ENCODE results near the gene BRD4. TPM values are rescaled to one million over a fixed set of nuclear protein-coding genes. Genes with fewer than 3 reads are reported as not detected.
"Not testable (repeated sequence)": the region's sequence is repeated elsewhere in the genome, so short reads cannot be mapped to it uniquely, and the experiment has no call there.

BRD4 gene
- polyA plus RNA-seq, 3 donors, result 3.7 to 19.2 (median 4.2) TPM

DNA sequence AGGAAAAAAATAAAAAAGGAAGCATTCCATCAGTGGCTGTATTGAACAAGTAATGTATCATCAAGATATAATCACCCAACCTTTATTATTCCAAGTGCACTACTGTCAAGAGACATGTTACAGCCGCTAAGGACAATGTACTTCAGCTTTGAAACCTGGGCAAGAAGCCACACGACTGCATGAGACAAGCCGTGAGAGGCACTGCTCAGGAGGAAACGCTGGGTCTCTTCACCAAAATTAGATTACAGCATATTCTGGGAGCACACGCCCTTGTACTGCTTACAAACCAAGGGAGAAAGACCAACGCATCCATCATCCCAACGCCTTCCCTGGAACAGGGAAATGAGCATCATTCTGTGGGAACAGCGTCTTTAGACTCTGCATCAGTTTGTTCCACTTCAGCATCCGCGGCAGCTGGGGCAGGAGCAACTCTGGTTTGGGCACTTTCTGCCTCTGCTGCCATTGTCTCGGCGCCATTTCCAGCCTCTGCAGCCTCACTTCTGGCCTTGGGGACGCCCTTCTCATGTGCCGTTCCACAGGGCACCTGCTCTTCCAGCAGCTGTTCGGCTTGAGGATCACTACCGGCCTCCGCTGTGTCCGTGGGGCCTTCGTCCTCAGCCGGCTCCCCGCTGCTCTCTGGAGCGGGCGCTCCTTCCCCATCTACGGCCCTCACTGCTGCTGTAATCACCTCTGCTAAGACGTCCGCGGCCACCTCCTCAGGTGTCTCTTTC, 22.4 kb upstream of the BRD4 start:
- no peak overlapping the region for H3K4me3 Mint-ChIP-seq
- WGBS (ENCODE audit: insufficient coverage), result 93% methylated on average over 27 of the region's 27 CpGs

DNA sequence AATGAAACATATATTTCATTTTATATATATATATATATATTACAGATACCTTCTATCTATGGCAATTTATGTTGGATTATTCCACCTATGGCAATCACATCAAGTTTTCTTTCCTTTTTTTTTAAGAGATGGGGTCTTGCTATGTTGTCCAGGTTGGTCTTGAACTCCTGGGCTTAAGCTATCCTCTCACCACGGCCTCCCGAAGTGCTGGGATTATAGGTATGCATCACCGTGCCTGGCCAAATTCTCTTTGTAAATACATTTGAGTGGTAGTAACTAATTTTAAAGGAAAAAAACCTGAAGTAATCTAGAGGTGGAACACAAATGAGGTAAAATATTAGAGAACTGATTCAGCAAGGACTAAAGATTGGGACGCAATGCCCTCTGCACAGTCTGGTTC, 21.6 kb upstream of the BRD4 start:
- TF ChIP-seq, protein P1, sequence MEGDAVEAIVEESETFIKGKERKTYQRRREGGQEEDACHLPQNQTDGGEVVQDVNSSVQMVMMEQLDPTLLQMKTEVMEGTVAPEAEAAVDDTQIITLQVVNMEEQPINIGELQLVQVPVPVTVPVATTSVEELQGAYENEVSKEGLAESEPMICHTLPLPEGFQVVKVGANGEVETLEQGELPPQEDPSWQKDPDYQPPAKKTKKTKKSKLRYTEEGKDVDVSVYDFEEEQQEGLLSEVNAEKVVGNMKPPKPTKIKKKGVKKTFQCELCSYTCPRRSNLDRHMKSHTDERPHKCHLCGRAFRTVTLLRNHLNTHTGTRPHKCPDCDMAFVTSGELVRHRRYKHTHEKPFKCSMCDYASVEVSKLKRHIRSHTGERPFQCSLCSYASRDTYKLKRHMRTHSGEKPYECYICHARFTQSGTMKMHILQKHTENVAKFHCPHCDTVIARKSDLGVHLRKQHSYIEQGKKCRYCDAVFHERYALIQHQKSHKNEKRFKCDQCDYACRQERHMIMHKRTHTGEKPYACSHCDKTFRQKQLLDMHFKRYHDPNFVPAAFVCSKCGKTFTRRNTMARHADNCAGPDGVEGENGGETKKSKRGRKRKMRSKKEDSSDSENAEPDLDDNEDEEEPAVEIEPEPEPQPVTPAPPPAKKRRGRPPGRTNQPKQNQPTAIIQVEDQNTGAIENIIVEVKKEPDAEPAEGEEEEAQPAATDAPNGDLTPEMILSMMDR (IDR thresholded peaks at IDR 0.05), result no peak
- no peak for DNase-seq
- no peak overlapping the region for H3K27ac ChIP-seq (ENCODE audit: low read depth in 1 of 2, low read length in 2 of 2)
- H2AFZ ChIP-seq (ENCODE audit: insufficient read depth, low read depth, low read length, poor library complexity, severe bottlenecking), result no peak overlapping the region
- H3K79me2 ChIP-seq (ENCODE audit: insufficient read depth, low read length), result no peaks in the 10 kb centered on the region
- peaks cover 24% of the 10 kb centered on the region for H4K20me1 ChIP-seq (ENCODE audit: insufficient read depth, low read length)
- Mint-ChIP-seq H3K4me3 (no peak overlapping the region), H3K27me3 (ENCODE audit: low read depth in 3 of 3) (peaks cover 0 to 2% (median 0%) of the 10 kb centered on the region in 3 donors), H3K27ac (peak overlapping the region in 2 of 7 donors; percentile 4 to 66), H3K36me3 (peaks cover 44 to 67% of the 10 kb centered on the region in 2 donors), H3K4me1 (peaks cover 4% of the 10 kb centered on the region), H3K9me3 (no peaks in the 10 kb centered on the region)
- H3K4me3 ChIP-seq (replicated peaks in 1 of 3; ENCODE audit: low read depth in 2 of 3, low read length in 3 of 3), result no peak overlapping the region
- 100% methylated on average over 1 of the region's 4 CpGs for WGBS (ENCODE audit: insufficient coverage)
- H3K4me2 ChIP-seq (replicated peaks; ENCODE audit: extremely low read depth, low read length, poor library complexity, severe bottlenecking), result no peak overlapping the region
- peaks cover 3 to 5% of the 10 kb centered on the region in 2 donors for H3K4me1 ChIP-seq (ENCODE audit: control insufficient read depth in 1 of 2, insufficient read depth in 2 of 2, low read length in 2 of 2)
- peaks cover 48 to 63% of the 10 kb centered on the region in 2 donors for H3K36me3 ChIP-seq (replicated peaks in 1 of 2; ENCODE audit: control insufficient read depth in 1 of 2, insufficient read depth in 2 of 2, low read length in 2 of 2)
- H3K27me3 ChIP-seq (ENCODE audit: control insufficient read depth in 2 of 2, insufficient read depth in 2 of 2, low read length in 2 of 2), result no peaks in the 10 kb centered on the region
- intact Hi-C loops (cut with micrococcal nuclease), result no loop called here
- no peak overlapping the region for H3K9ac ChIP-seq (ENCODE audit: insufficient read depth, low read length, poor library complexity, severe bottlenecking)
- H3K9me3 ChIP-seq (replicated peaks in 1 of 2; ENCODE audit: control insufficient read depth in 1 of 2, insufficient read depth in 1 of 2, low read length in 2 of 2), result no peaks in the 10 kb centered on the region

More for the DNA sequence above, 22.4 kb upstream of the BRD4 start:
- H3K9me3 Mint-ChIP-seq, result no peaks in the 10 kb centered on the region
- Histone ChIP-seq H2AFZ (ENCODE audit: insufficient read depth, low read depth, low read length, poor library complexity, severe bottlenecking) (no peak overlapping the region), H3K9ac (ENCODE audit: insufficient read depth, low read length, poor library complexity, severe bottlenecking) (no peak overlapping the region), H3K27ac (ENCODE audit: low read depth in 1 of 2, low read length in 2 of 2) (no peak overlapping the region), H3K79me2 (ENCODE audit: insufficient read depth, low read length) (no peaks in the 10 kb centered on the region), H3K4me3 (replicated peaks in 1 of 3; ENCODE audit: low read depth in 2 of 3, low read length in 3 of 3) (no peak overlapping the region), H3K9me3 (replicated peaks in 1 of 2; ENCODE audit: control insufficient read depth in 1 of 2, insufficient read depth in 1 of 2, low read length in 2 of 2) (no peaks in the 10 kb centered on the region), H3K4me2 (replicated peaks; ENCODE audit: extremely low read depth, low read length, poor library complexity, severe bottlenecking) (no peak overlapping the region), H4K20me1 (ENCODE audit: insufficient read depth, low read length) (peaks cover 29% of the 10 kb centered on the region), H3K4me1 (ENCODE audit: control insufficient read depth in 1 of 2, insufficient read depth in 2 of 2, low read length in 2 of 2) (no peaks in the 10 kb centered on the region), H3K27me3 (ENCODE audit: control insufficient read depth in 2 of 2, insufficient read depth in 2 of 2, low read length in 2 of 2) (no peaks in the 10 kb centered on the region), H3K36me3 (replicated peaks in 1 of 2; ENCODE audit: control insufficient read depth in 1 of 2, insufficient read depth in 2 of 2, low read length in 2 of 2) (peaks cover 56 to 71% of the 10 kb centered on the region in 2 donors)
- peaks cover 4% of the 10 kb centered on the region for H3K4me1 Mint-ChIP-seq
- intact Hi-C loops (cut with micrococcal nuclease), result no loop called here
- TF ChIP-seq, protein P1 (IDR thresholded peaks at IDR 0.05), result no peak
- peaks cover 0 to 2% (median 0%) of the 10 kb centered on the region in 3 donors for H3K27me3 Mint-ChIP-seq (ENCODE audit: low read depth in 3 of 3)
- DNase-seq, result no peak
- peak overlapping the region in 2 of 7 donors; percentile 10 to 15 for H3K27ac Mint-ChIP-seq
- peaks cover 52 to 75% of the 10 kb centered on the region in 2 donors for H3K36me3 Mint-ChIP-seq

DNA sequence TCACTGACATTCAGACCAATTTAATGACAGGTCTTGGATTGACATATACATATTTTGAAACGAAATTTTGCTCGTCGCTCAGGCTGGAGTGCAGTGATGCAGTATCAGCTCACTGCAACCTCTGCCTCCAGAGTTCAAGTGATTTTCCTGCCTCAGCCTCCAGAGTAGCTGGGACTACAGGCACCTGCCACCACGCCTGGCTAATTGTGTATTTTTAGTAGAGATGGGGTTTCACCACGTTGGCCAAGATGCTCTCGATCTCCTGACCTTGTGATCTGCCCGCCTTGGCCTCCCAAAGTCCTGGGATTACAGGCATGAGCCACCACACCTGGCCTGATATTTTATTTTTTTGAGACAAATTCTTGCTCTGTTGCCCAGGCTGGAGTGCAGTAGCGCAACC, 20.2 kb upstream of the BRD4 start:
- H3K4me2 ChIP-seq (replicated peaks; ENCODE audit: extremely low read depth, low read length, poor library complexity, severe bottlenecking); H3K4me3 ChIP-seq (replicated peaks in 1 of 3; ENCODE audit: low read depth in 2 of 3, low read length in 3 of 3); H3K27ac ChIP-seq (ENCODE audit: low read depth in 1 of 2, low read length in 2 of 2); H3K9me3 Mint-ChIP-seq; H3K9ac ChIP-seq (ENCODE audit: insufficient read depth, low read length, poor library complexity, severe bottlenecking); H3K27me3 Mint-ChIP-seq (ENCODE audit: low read depth in 3 of 3); H2AFZ ChIP-seq (ENCODE audit: insufficient read depth, low read depth, low read length, poor library complexity, severe bottlenecking); H3K27me3 ChIP-seq (ENCODE audit: control insufficient read depth in 2 of 2, insufficient read depth in 2 of 2, low read length in 2 of 2); H3K4me3 Mint-ChIP-seq; intact Hi-C loops (cut with micrococcal nuclease); DNase-seq; H3K79me2 ChIP-seq (ENCODE audit: insufficient read depth, low read length); H3K9me3 ChIP-seq (replicated peaks in 1 of 2; ENCODE audit: control insufficient read depth in 1 of 2, insufficient read depth in 1 of 2, low read length in 2 of 2); H3K4me1 Mint-ChIP-seq: not testable (repeated sequence)
- Histone ChIP-seq H3K36me3 (replicated peaks in 1 of 2; ENCODE audit: control insufficient read depth in 1 of 2, insufficient read depth in 2 of 2, low read length in 2 of 2) (peaks cover 35 to 49% of the 10 kb centered on the region in 2 donors), H3K4me1 (ENCODE audit: control insufficient read depth in 1 of 2, insufficient read depth in 2 of 2, low read length in 2 of 2) (peaks cover 8 to 11% of the 10 kb centered on the region in 2 donors), H4K20me1 (ENCODE audit: insufficient read depth, low read length) (peaks cover 14% of the 10 kb centered on the region)
- peaks cover 30 to 57% of the 10 kb centered on the region in 2 donors for H3K36me3 Mint-ChIP-seq
- 95% methylated on average over 8 of the region's 8 CpGs for WGBS (ENCODE audit: insufficient coverage)
- H3K27ac Mint-ChIP-seq, result peak overlapping the region in 1 of 7 donors; percentile 26
